NCI-H748 (cell line): ENCODE measurements around the gene SLC4A2.
A peak's percentile ranks its signal among the peaks of the same experiment; 100 is the strongest.

ENCODE experiments used
- DNase-seq: peaks from one replicate; lab custom pipeline; 2025; ENCODE audit not compliant: unreplicated experiment; lab: John Stamatoyannopoulos, UW

Gene SLC4A2

GRCh38 chr7:151079199-151079910 lies 20.0 kb downstream of the SLC4A2 start:
- DNase-seq = no peak

GRCh38 chr7:151080067-151080521 lies 20.7 kb downstream of the SLC4A2 start:
- peak; percentile 45 for DNase-seq

GRCh38 chr7:151080522-151081169 lies 21.3 kb downstream of the SLC4A2 start, which contains the start of gene FASTK:
Gene FASTK (minus strand): TSS chr7:151080809. CDS start chr7:151080766, 43 bp downstream.
- DNase-seq = peak; percentile 94

- peak; percentile 39 for DNase-seq
Observed at GRCh38 chr7:151081170-151082101, 22.0 kb downstream of the SLC4A2 start.

GRCh38 chr7:151082141-151083070 lies 23.0 kb downstream of the SLC4A2 start:
- peak; percentile 45 for DNase-seq

GRCh38 chr7:151083071-151083823 lies 23.9 kb downstream of the SLC4A2 start, which contains the start of gene TMUB1:
Gene TMUB1 (minus strand): TSS chr7:151083493. CDS start chr7:151082563, 930 bp downstream.
- peak; percentile 84 for DNase-seq

GRCh38 chr7:151083824-151084160 lies 24.4 kb downstream of the SLC4A2 start:
- DNase-seq = no peak

GRCh38 chr7:151085329-151085690 lies 25.9 kb downstream of the SLC4A2 start:
- DNase-seq = no peak

- peak; percentile 90 for DNase-seq
Observed at GRCh38 chr7:151085691-151086620, 26.6 kb downstream of the SLC4A2 start, which contains the start of gene AGAP3. Gene AGAP3 (plus strand): TSS chr7:151086475. CDS start chr7:151086742, 267 bp downstream.

- peak; percentile 57 for DNase-seq
Observed at GRCh38 chr7:151086802-151087244, 27.4 kb downstream of the SLC4A2 start.

- DNase-seq = peak; percentile 59
Observed at GRCh38 chr7:151087245-151088018, 28.0 kb downstream of the SLC4A2 start.

- DNase-seq = peak; percentile 43
Observed at GRCh38 chr7:151088019-151088855, 28.8 kb downstream of the SLC4A2 start.

- no peak for DNase-seq
Observed at GRCh38 chr7:151088856-151089699, 29.7 kb downstream of the SLC4A2 start.

GRCh38 chr7:151089893-151090730 lies 30.7 kb downstream of the SLC4A2 start:
- no peak for DNase-seq

- no peak for DNase-seq
Observed at GRCh38 chr7:151091003-151091402, 31.6 kb downstream of the SLC4A2 start.
